T-helper 9 cell (primary cell): ENCODE results near the gene THOC6.
"Not testable (repeated sequence)": the region's sequence is repeated elsewhere in the genome, so short reads cannot be mapped to it uniquely, and the experiment has no call there.

Source experiments
- DNase-seq: peaks from one replicate; pipeline ENCODE4 v3.0.0-alpha.2; 2020

The THOC6 gene

GRCh38 chr16:3075946-3076345, 52.1 kb downstream of the THOC6 start:
- not testable (repeated sequence) for DNase-seq

- no peak for DNase-seq
Observed at GRCh38 chr16:3076577-3076976, 52.7 kb downstream of the THOC6 start.
